Gastrocnemius medialis (tissue), 4 donors: ENCODE measurements around the gene MYD88. TPM values are rescaled to one million over a fixed set of nuclear protein-coding genes. Genes with fewer than 3 reads are reported as not detected.

Experiments used
- ATAC-seq, 2 donors: fragments of 150-250 bp; one replicate each; pipeline ENCODE4 v1.9.1; 2016
- DNase-seq, 2 donors: peaks; one replicate each; pipeline ENCODE4 v3.0.0-alpha.2; 2019
- H3K27ac ChIP-seq, 4 donors: fragments of 200-600 bp; sonication (generic); 1 replicate in 1 of 4; 2 replicates in 3 of 4; pipeline ENCODE4 v1.5.1; 2016 to 2018; ENCODE audit warnings: mild to moderate bottlenecking in 2 of 4, moderate library complexity in 1 of 4
- H3K27me3 ChIP-seq, 3 donors: fragments of 200-600 bp; sonication (generic) in 2 of 3; 1 replicate in 1 of 3; 2 replicates in 2 of 3; pipeline versions ENCODE4 v1.5.1 to v1.6.0; 2016 to 2019; ENCODE audit warnings: mild to moderate bottlenecking in 1 of 3, moderate library complexity in 1 of 3
- H3K36me3 ChIP-seq, 2 donors: fragments of 200-600 bp; sonication (generic) in 1 of 2; one replicate each; pipeline ENCODE4 v1.5.1; 2017 to 2018
- H3K4me1 ChIP-seq, 2 donors: fragments of 200-600 bp; sonication (generic) in 1 of 2; one replicate each; pipeline ENCODE4 v1.5.1; 2016 to 2017; ENCODE audit warnings: mild to moderate bottlenecking in 2 of 2
- H3K4me3 ChIP-seq, 4 donors: fragments of 200-600 bp; sonication (generic) in 3 of 4; 1 replicate in 1 of 4; 2 replicates in 3 of 4; pipeline ENCODE4 v1.5.1; 2016 to 2019; ENCODE audit warnings: mild to moderate bottlenecking in 2 of 4
- H3K9me3 ChIP-seq, 3 donors: fragments of 200-600 bp; sonication (generic) in 2 of 3; 1 replicate in 1 of 3; 2 replicates in 2 of 3; pipeline ENCODE4 v1.5.1; 2016 to 2019
- POLR2A ChIP-seq, 2 donors: fragments of 450-650 bp; IDR thresholded peaks; one replicate each; pipeline ENCODE4 v1.6.1; 2017; ENCODE audit warnings: antibody characterized with exemption in 2 of 2, mild to moderate bottlenecking in 2 of 2, moderate library complexity in 2 of 2
- in situ Hi-C, 4 donors: fragments of 200-750 bp; cut with MboI; loops; one replicate each; pipeline versions ENCODE4 v1.15.0 to v1.8.0; 2017; ENCODE audit warnings: low sequenced_read_pairs in 4 of 4
- intact Hi-C: fragments of 100-400 bp; cut with DNase I; formaldehyde crosslinking; loops from one replicate; pipeline ENCODE4 v1.15.1; 2023; ENCODE audit warnings: low total_unique reads
- total RNA-seq, 4 donors: library from RNA; depleted of rRNA; stranded (reverse); fragments of >200 nt; gene quantifications; one replicate each; pipeline versions ENCODE4 v1.1.0 to v1.2.3, GENCODE V29; 2016
- TF ChIP-seq, protein P1 (sequence below), 5 experiments: fragments of 450-650 bp in 3 of 5; fragments of 200-600 bp in 2 of 5; sonication (generic) in 2 of 5; IDR thresholded peaks in 4 of 5; conservative IDR thresholded peaks in 1 of 5; 1 replicate in 4 of 5; 2 replicates in 1 of 5; pipeline ENCODE4 v1.5.1; 2016 to 2019; ENCODE audit warnings: antibody characterized with exemption in 5 of 5, mild to moderate bottlenecking in 3 of 5, moderate library complexity in 3 of 5

MYD88 gene
- total RNA-seq, 4 donors from 2014 or later = 2.1 to 6.6 (median 3.3) TPM

DNA sequence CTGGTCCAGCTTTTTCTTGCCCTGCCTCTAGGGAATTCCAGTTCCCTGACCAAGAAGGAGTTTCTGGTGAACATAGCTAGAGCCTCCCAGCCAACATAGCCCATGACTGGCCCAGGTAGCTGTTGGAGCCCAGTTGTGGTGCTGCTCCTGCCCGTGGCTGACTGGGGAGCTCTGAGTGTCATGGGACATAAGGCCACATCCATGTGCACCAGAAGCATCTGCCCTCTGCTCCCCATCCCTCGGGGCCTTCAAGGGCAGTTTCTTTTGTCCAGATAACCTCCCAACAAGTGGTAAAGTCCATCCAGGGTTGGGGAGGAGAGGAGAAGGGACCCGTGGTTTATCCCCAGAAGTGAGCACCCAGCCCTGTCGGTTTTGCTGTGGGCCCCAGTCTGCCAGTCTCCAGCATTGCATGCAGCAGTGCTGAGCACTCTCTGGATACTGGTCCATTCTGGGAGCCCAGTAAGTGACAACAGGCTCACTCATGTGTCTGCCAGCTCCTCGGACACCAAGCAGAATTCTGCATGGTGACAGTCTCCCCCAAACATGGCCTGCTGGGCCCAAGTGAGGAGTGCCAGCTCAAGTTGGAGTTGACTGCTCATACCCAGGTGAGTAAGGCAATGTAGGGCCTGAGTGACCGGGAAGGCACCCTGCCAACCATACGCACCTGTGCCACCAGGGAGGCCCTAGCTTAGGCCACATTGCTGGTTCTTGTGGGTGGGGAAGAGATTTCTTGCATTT is 30.4 kb upstream of the MYD88 start:
- in situ Hi-C loops = no loop called here

DNA sequence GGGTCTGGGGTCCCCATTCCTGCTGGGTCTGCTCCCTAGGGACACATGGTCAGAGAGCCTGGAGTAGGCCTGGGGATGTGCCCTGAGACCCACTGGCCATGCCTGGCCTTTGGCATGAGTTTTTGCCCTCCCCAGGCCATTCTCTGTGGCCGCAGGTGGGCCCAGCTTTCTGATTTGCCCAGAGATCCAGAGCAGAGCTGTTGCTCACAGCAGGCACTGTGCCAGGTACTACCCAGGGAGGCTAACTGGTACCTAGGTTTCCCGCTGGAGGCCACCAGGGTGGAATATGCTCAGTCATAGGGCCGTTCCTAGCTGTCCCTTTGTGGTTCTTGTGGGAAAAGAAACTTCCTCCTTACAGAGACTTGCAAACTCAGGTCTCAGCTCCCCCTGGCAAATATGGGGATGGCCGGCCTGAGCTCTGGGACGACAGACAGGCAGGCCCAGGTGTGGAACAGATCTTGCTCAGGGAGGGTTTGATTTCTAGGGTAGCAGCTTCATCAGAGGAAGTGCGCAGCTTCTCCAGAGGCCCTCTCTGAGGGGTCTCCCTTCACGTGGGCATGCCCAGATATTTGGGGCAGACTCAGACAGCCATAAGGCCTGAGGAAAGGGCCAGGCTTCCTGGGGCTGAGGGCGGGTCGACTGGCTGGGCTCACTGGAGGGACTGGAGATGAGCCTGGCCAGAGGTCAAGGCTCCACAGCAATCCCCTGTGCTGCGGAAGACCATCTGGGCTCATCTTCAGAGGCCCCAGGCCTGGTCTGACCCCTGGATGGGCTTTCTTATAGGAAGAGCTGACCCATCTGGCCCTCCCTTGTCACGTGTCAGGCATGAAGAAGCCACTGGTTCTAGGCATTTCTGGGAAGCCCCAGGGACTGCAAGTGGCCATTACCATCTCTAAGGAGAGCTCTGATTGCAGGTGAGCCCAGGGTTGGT is 29.5 kb upstream of the MYD88 start:
- Histone ChIP-seq H3K36me3 (no peaks in the 10 kb centered on the region), H3K9me3 (no peaks in the 10 kb centered on the region), H3K27me3 (peaks cover 0 to 10% (median 0%) of the 10 kb centered on the region in 3 donors), H3K27ac (no peak overlapping the region), H3K4me3 (no peak overlapping the region), H3K4me1 (no peaks in the 10 kb centered on the region)
- DNase-seq = no peak
- TF ChIP-seq, protein P1, sequence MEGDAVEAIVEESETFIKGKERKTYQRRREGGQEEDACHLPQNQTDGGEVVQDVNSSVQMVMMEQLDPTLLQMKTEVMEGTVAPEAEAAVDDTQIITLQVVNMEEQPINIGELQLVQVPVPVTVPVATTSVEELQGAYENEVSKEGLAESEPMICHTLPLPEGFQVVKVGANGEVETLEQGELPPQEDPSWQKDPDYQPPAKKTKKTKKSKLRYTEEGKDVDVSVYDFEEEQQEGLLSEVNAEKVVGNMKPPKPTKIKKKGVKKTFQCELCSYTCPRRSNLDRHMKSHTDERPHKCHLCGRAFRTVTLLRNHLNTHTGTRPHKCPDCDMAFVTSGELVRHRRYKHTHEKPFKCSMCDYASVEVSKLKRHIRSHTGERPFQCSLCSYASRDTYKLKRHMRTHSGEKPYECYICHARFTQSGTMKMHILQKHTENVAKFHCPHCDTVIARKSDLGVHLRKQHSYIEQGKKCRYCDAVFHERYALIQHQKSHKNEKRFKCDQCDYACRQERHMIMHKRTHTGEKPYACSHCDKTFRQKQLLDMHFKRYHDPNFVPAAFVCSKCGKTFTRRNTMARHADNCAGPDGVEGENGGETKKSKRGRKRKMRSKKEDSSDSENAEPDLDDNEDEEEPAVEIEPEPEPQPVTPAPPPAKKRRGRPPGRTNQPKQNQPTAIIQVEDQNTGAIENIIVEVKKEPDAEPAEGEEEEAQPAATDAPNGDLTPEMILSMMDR (IDR thresholded peaks at IDR 0.05 in 4 of 5, conservative IDR thresholded peaks at IDR 0.05 in 1 of 5) = no peak
- TF ChIP-seq POLR2A (IDR thresholded peaks at IDR 0.05) = no peak
- in situ Hi-C loops = no loop called here
- no peak for ATAC-seq
- intact Hi-C loops = no loop called here

More for the DNA sequence above, 30.4 kb upstream of the MYD88 start:
- no peaks in the 10 kb centered on the region for H3K4me1 ChIP-seq
- TF ChIP-seq POLR2A (IDR thresholded peaks at IDR 0.05) = no peak
- TF ChIP-seq, protein P1 (IDR thresholded peaks at IDR 0.05 in 4 of 5, conservative IDR thresholded peaks at IDR 0.05 in 1 of 5) = no peak
- H3K9me3 ChIP-seq = no peaks in the 10 kb centered on the region
- no peaks in the 10 kb centered on the region for H3K36me3 ChIP-seq
- ATAC-seq (no peak), DNase-seq (no peak)
- intact Hi-C loops = no loop called here
- H3K4me3 ChIP-seq = no peak overlapping the region
- H3K27me3 ChIP-seq = peaks cover 0 to 10% (median 0%) of the 10 kb centered on the region in 3 donors
- no peak overlapping the region for H3K27ac ChIP-seq

DNA sequence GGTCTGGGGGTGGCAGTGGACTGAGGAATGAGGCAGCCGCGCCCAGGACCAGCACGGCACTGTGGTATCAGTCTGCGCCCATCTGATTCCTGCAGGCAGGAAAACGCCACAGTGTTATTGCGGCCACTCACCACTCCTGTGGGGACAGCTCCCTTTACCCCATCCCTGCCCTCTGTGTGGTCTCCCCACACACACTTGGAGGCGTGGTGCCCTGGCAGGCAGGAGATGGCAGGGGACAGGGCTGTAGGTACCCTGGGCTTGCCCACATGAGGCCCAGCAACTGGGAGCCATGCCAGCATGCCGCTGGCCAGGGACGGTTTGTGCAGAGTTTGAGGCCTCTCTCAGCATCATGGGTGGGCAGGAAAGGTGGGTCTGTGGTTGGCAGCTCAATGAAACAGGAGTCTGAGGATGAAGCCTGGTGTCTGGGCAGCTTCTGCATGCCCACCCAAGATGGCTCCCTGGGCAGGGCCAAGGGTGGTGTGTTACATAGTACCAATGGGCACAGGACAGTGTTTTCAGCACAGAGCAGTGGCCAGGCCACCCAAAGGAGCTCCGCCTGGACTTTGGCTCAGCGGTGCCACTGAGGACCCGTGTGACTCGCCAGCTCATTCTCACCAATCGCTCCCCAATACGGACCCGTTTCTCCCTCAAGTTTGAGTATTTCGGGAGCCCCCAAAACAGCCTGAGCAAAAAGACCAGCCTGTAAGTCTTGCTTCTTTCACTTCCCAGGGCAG is 28.7 kb upstream of the MYD88 start:
- intact Hi-C loops (no loop called here), in situ Hi-C loops (no loop called here)
- peaks cover 0 to 10% (median 0%) of the 10 kb centered on the region in 3 donors for H3K27me3 ChIP-seq
- H3K27ac ChIP-seq = no peak overlapping the region
- no peaks in the 10 kb centered on the region for H3K9me3 ChIP-seq
- TF ChIP-seq, protein P1 (IDR thresholded peaks at IDR 0.05 in 4 of 5, conservative IDR thresholded peaks at IDR 0.05 in 1 of 5) = no peak
- TF ChIP-seq POLR2A (IDR thresholded peaks at IDR 0.05) = no peak
- no peak for DNase-seq
- H3K4me1 ChIP-seq = no peaks in the 10 kb centered on the region
- ATAC-seq = no peak
- H3K4me3 ChIP-seq = no peak overlapping the region
- no peaks in the 10 kb centered on the region for H3K36me3 ChIP-seq

DNA sequence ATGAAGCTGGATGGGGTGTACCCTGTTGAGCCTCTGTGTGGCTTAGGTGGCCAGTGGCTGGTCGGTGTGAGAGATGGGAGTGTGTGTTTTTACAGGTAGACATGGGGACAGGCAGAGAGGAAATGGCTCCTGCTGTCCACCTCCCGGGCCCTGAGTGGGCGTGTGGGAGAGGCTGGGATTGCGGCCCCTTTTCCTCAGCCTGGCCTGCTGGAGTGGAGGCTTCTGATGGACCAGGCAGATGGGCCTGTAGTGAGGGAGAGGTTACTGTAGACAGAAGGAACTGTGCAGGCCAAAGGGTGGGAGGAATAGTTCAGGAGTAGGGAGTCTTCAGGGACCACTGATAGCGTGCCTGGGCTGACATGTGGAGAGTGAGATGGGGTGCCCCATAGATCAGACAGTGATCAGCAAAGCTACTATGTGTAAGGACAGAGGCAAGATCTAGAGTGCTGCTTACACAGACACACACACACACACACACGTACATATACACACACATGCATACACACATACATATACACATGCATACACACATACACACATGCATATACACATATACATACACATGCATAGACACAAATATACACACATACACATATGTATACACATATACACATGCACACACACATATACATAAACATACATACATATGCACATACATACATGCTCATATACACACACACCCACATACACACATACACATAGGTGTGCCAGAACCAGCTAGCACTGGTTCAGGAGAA is 28.0 kb upstream of the MYD88 start:
- DNase-seq = no peak
- in situ Hi-C loops = no loop called here
- no peaks in the 10 kb centered on the region for H3K4me1 ChIP-seq
- H3K27ac ChIP-seq = no peak overlapping the region
- intact Hi-C loops = no loop called here
- H3K36me3 ChIP-seq = no peaks in the 10 kb centered on the region
- no peak for TF ChIP-seq POLR2A (IDR thresholded peaks at IDR 0.05)
- TF ChIP-seq, protein P1 (IDR thresholded peaks at IDR 0.05 in 4 of 5, conservative IDR thresholded peaks at IDR 0.05 in 1 of 5) = no peak
- no peaks in the 10 kb centered on the region for H3K9me3 ChIP-seq
- ATAC-seq = no peak
- no peak overlapping the region for H3K4me3 ChIP-seq
- H3K27me3 ChIP-seq = peaks cover 0 to 3% (median 0%) of the 10 kb centered on the region in 3 donors
